ENCODE results near the gene CPNE5. TPM values are rescaled to one million over a fixed set of nuclear protein-coding genes. Genes with fewer than 3 reads are reported as not detected.

CPNE5 gene
- total RNA-seq, 2 experiments from 2014 or later, result 0.36 to 0.61 TPM

Other genes starting within 250 kb of the CPNE5 start
- gene SRSF3, start 245.1 kb downstream of the CPNE5 start, total RNA-seq, result 100 to 1,000 TPM; 546 to 553 TPM
- 10 to 100 TPM; 39.6 to 43.8 TPM for gene CDKN1A, start 160.7 kb downstream of the CPNE5 start, total RNA-seq
- not detected for gene RAB44, start 141.6 kb downstream of the CPNE5 start, total RNA-seq
- 10 to 100 TPM; 60.9 to 62.8 TPM for gene PPIL1, start 35.4 kb upstream of the CPNE5 start, total RNA-seq
- gene C6orf89, start 46.5 kb upstream of the CPNE5 start, total RNA-seq, result 10 to 100 TPM; 32.7 to 35.9 TPM
- gene PI16, start 115.3 kb upstream of the CPNE5 start, total RNA-seq, result under 1 TPM in 1 of 2 experiments, not detected in 1; 0.23 TPM
- gene MTCH1, start 146.8 kb upstream of the CPNE5 start, total RNA-seq, result 100 to 1,000 TPM; 114 to 117 TPM
- 1 to 10 TPM; 1.2 to 1.3 TPM for gene FGD2, start 166.2 kb upstream of the CPNE5 start, total RNA-seq

All from activated CD8-positive, alpha-beta memory T cell treated with anti-CD3 and anti-CD28 coated beads for 36 hours (primary cell).